Testis (tissue), 3 donors: Measurements from ENCODE around the gene MCC. TPM values are rescaled to one million over a fixed set of nuclear protein-coding genes. Genes with fewer than 3 reads are reported as not detected.

Source experiments
- DNase-seq: peaks from one replicate; pipeline ENCODE4 v3.0.0-alpha.2; 2019
- H3K27ac ChIP-seq, 2 donors: fragments of 200-600 bp; sonication (generic); one replicate each; pipeline ENCODE4 v1.5.1; 2019
- H3K27me3 ChIP-seq: fragments of 200-600 bp; sonication (generic); one replicate; pipeline ENCODE4 v1.5.1; 2019
- H3K36me3 ChIP-seq: fragments of 200-600 bp; sonication (generic); one replicate; pipeline ENCODE4 v1.5.1; 2017; ENCODE audit warnings: low read depth; ENCODE audit errors: missing control alignments
- H3K4me1 ChIP-seq: fragments of 200-600 bp; sonication (generic); one replicate; pipeline ENCODE4 v1.5.1; 2019
- H3K4me3 ChIP-seq, 2 donors: fragments of 200-600 bp; sonication (generic); one replicate each; pipeline ENCODE4 v1.5.1; 2017 to 2019
- H3K9me3 ChIP-seq: fragments of 200-600 bp; sonication (generic); one replicate; pipeline ENCODE4 v1.5.1; 2017
- POLR2A ChIP-seq: fragments of 450-650 bp; IDR thresholded peaks from one replicate; pipeline ENCODE4 v1.6.1; 2017; ENCODE audit warnings: antibody characterized with exemption, mild to moderate bottlenecking, moderate library complexity
- WGBS, 2 donors: methylation state at CpG; one replicate each; pipeline ENCODE4 v1.1.5; 2018; 5-methylcytosine and 5-hydroxymethylcytosine counted together
- intact Hi-C: fragments of 100-400 bp; cut with DNase I; formaldehyde crosslinking; loops from one replicate; pipeline ENCODE4 v1.15.1; 2023; ENCODE audit warnings: low total_unique reads
- polyA plus RNA-seq: library from polyadenylated mRNA; stranded (reverse); fragments of 350-450 nt; fragmentation: Illumina TruSeq; extraction: RNeasy Lipid Tissue Mini Kit (QIAGEN cat#74804); gene quantifications from one replicate; pipeline ENCODE4 v1.2.3, GENCODE V29; 2014; ENCODE audit warnings: low read depth, low replicate concordance; ENCODE audit not compliant: insufficient read depth
- total RNA-seq, 2 donors: library from RNA; depleted of rRNA; stranded (reverse); fragments of >200 nt; gene quantifications; one replicate each; pipeline ENCODE4 v1.2.3, GENCODE V29; 2016
- TF ChIP-seq, protein P1 (sequence below), 3 experiments: fragments of 450-650 bp in 2 of 3; fragments of 200-600 bp in 1 of 3; sonication (generic) in 1 of 3; IDR thresholded peaks; one replicate each; pipeline ENCODE4 v1.5.1; 2016 to 2019; ENCODE audit warnings: antibody characterized with exemption in 3 of 3, mild to moderate bottlenecking in 2 of 3, moderate library complexity in 1 of 3

MCC gene
- total and polyA plus RNA-seq, 3 donors from 2014 or later, result 7.1 to 23.7 (median 21.4) TPM

DNA sequence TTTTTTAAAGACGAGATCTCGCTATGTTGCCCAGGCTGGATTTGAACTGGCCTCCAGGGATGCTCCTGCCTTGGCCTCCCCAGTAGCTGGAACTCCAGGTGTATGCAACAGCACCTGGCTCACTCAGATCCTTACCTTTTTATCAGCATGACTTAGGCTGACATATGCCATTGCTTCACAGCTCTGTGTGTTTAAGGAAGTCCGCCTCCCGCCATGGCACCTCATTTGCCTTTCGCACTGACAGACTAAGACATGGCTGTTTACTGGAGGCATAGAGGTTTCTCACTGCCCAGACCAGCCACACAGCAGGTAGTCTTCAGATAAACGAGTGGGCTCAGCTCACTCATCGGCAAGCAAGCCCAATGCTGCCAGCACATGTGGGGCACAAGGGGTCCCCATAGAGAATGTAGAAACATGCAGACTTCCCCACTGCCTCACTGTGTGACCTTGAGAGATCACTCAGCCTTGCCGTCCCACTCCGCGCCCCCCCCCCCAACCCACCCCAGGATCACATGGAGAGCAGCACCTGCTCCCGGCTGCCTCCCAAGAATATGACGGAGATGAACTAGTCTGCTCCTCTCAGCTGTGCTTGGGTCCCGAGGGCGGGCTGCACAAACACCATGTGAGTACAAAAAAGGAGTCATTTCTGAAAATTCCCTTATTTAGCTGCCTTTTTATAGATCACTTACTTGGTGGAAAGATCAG lies 448.9 kb downstream of the MCC start:
- no peak for DNase-seq
- Histone ChIP-seq H3K27me3 (no peaks in the 10 kb centered on the region), H3K27ac (no peak overlapping the region), H3K4me1 (no peaks in the 10 kb centered on the region), H3K4me3 (no peak overlapping the region), H3K36me3 (no peaks in the 10 kb centered on the region), H3K9me3 (no peaks in the 10 kb centered on the region)
- TF ChIP-seq, protein P1, sequence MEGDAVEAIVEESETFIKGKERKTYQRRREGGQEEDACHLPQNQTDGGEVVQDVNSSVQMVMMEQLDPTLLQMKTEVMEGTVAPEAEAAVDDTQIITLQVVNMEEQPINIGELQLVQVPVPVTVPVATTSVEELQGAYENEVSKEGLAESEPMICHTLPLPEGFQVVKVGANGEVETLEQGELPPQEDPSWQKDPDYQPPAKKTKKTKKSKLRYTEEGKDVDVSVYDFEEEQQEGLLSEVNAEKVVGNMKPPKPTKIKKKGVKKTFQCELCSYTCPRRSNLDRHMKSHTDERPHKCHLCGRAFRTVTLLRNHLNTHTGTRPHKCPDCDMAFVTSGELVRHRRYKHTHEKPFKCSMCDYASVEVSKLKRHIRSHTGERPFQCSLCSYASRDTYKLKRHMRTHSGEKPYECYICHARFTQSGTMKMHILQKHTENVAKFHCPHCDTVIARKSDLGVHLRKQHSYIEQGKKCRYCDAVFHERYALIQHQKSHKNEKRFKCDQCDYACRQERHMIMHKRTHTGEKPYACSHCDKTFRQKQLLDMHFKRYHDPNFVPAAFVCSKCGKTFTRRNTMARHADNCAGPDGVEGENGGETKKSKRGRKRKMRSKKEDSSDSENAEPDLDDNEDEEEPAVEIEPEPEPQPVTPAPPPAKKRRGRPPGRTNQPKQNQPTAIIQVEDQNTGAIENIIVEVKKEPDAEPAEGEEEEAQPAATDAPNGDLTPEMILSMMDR (IDR thresholded peaks at IDR 0.05), result no peak
- TF ChIP-seq POLR2A, result no peak
- WGBS, 2 donors, result 84 to 89% methylated on average over 14 of the region's 14 CpGs
- intact Hi-C loops, result no loop called here

DNA sequence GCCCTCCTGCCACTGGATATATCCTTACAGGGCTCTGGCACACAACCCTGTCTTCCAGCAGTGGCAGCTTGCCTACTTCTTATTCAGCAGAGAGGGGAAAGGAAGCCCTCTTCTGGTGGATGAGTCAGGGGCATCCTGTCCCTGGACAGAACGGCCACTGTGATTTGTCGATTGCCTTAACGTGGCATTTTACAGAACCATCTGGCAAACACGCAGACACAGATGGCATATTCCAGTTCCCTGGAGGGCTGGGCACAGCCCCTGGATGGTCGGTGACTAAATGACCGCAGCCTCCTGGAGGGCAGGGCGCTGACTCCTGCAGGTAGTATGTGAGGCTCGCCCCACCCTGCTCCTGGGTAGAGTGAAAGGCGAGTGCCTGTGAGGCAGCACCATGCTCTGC lies 449.5 kb downstream of the MCC start:
- Histone ChIP-seq H3K27ac (no peak overlapping the region), H3K4me1 (no peaks in the 10 kb centered on the region), H3K27me3 (no peaks in the 10 kb centered on the region), H3K36me3 (no peaks in the 10 kb centered on the region), H3K4me3 (no peak overlapping the region), H3K9me3 (no peaks in the 10 kb centered on the region)
- TF ChIP-seq, protein P1 (IDR thresholded peaks at IDR 0.05), result no peak
- TF ChIP-seq POLR2A, result no peak
- no peak for DNase-seq
- intact Hi-C loops, result no loop called here
- 84 to 96% methylated on average over 5 to 9 of the region's 9 CpGs for WGBS, 2 donors

DNA sequence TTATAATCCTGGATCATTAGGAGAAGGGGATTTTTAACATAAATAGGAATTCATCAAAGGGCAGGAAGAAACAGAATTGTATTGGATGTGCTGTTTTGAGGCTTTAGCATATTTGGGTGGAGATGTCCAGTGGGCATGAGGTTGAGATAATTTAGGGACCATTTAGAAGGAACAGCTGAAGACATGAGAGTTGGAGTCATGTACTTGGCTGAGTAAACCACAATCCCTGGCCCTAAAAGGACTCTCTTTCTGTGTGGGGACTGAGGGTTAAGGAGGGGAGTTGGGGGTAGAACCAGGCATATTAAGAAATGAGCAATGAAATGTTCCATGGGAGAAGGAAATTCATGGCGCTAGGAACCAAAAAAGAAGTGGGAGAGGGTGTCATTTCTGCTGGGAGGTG lies 450.1 kb downstream of the MCC start:
- 97 to 100% methylated on average over 1 of the region's 1 CpG for WGBS, 2 donors
- no peak for TF ChIP-seq POLR2A
- TF ChIP-seq, protein P1 (IDR thresholded peaks at IDR 0.05), result no peak
- no peak for DNase-seq
- Histone ChIP-seq H3K4me1 (peaks cover 2% of the 10 kb centered on the region), H3K27me3 (no peaks in the 10 kb centered on the region), H3K36me3 (no peaks in the 10 kb centered on the region), H3K27ac (no peak overlapping the region), H3K4me3 (no peak overlapping the region), H3K9me3 (no peaks in the 10 kb centered on the region)
- intact Hi-C loops, result no loop called here

DNA sequence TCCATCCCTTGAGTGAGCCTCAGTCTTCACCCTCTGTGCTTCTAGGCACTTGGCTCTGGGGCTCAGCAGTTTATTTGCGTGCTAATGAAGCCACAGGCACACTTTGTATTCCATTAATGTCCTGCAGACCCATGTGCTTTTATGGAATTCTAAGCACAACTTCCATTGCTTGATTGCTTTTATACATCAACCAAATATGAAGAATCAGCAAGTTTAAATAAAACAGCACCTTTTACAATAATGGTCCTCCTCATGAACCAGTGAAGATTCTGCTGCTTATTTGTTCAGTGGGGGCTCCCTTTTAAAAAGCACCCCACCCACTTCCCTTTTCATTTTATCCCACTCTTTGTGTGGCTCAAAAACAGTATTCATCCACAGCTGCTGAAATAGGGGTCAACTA lies 451.4 kb downstream of the MCC start:
- intact Hi-C loops, result no loop called here
- TF ChIP-seq POLR2A, result no peak
- TF ChIP-seq, protein P1 (IDR thresholded peaks at IDR 0.05), result no peak
- Histone ChIP-seq H3K27ac (no peak overlapping the region), H3K9me3 (no peaks in the 10 kb centered on the region), H3K4me3 (no peak overlapping the region), H3K4me1 (peaks cover 9% of the 10 kb centered on the region), H3K36me3 (no peaks in the 10 kb centered on the region), H3K27me3 (no peaks in the 10 kb centered on the region)
- 88 to 95% methylated on average over 1 of the region's 1 CpG for WGBS, 2 donors
- DNase-seq, result no peak

DNA sequence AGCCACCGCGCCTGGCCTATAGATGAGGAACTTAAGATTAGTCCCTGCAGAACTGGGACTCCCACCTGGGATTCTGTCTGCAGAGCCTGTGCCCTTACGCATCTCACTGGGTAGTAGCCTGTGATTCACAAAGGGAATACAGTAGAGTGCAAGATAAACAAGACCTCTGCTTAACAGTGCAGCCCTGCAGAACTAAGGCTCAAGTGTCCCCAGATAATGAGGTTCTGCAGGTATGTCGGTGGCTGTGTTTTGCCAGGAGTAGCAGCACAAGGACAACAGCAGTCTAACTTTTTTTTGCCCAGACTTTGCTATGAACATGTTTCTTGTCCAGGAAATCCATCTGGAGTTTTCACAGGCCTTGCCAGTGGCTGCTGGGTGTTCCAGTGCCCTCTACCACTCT lies 451.9 kb downstream of the MCC start:
- no peak for DNase-seq
- no peaks in the 10 kb centered on the region for H3K27me3 ChIP-seq
- TF ChIP-seq, protein P1 (IDR thresholded peaks at IDR 0.05), result no peak
- no peak for TF ChIP-seq POLR2A
- intact Hi-C loops, result no loop called here
- no peak overlapping the region for H3K27ac ChIP-seq
- no peaks in the 10 kb centered on the region for H3K9me3 ChIP-seq
- 85 to 87% methylated on average over 1 to 4 of the region's 4 CpGs for WGBS, 2 donors
- no peak overlapping the region for H3K4me3 ChIP-seq
- H3K4me1 ChIP-seq, result peaks cover 9% of the 10 kb centered on the region
- no peaks in the 10 kb centered on the region for H3K36me3 ChIP-seq
